ENCODE data around the gene KIF27.
"Not testable (repeated sequence)": the region's sequence is repeated elsewhere in the genome, so short reads cannot be mapped to it uniquely, and the experiment has no call there.

Gene KIF27

DNA sequence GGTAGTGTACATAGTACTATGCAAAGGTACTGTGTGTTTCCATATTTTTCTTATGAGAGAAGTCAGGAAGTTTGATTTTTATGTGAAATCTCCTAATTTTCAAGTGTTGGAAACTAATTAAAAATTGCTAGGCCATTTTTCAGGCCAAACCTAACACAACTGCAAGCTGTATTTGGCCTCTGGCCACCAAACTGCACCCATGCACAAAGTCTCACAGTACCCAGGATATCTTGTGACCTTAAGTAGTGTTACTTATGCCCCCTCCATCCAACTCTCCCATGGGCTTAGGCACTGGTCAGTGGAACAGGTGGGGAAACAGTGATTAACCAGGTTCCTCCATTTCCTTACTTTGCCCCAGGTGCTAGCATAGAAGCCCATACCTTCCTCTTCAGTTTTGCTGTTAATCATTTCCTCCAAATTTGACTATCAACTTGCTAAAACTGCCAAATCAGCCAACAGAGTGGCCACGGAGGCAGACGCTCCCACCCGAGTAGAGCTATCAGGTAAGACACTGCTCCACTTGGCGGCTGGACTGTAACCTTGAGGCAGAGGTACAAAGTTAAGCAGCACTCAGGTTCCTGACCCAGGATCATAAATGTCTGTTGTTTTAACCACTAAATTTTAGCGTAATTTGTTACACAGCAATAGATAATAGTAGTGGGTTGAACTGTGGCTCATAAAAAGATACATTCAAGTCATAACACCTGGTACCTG lies 19.5 kb upstream of the KIF27 start:
- no peaks in the 10 kb centered on the region for H3K27me3 Mint-ChIP-seq
- no peaks in the 10 kb centered on the region for H3K4me1 Mint-ChIP-seq
- H3K4me3 Mint-ChIP-seq = no peak overlapping the region
- ATAC-seq = no peak
- peaks cover 52% of the 10 kb centered on the region for H3K36me3 Mint-ChIP-seq
- no peak overlapping the region for H3K27ac Mint-ChIP-seq
- no peaks in the 10 kb centered on the region for H3K9me3 Mint-ChIP-seq

DNA sequence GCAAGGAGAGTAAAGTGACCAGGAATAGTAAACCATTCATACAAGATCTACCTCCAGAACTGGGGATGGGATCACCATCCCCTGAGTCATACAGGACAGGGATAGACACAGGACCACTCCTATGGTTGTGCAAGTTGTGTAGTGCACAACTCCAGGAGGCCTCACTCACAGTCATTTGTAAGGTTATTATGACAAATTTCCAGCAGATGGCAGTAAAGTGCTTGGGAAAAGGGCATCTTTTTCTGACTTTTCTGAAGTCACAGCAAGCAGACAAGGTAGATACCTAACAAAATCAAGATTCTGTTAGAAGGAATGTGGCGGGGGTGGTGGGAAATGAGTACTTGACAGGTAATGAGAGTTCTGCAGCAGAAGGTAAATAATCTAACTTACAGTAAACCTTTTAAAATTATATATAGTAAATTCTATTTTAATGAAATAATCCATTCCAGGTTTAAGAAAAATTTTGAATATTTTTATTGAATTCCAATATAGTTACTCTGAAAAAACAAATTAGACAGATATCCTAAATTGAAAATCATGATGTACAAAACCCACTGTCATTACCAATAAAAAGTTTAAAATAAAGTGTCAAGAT lies 16.7 kb upstream of the KIF27 start:
- Mint-ChIP-seq H3K36me3 (peaks cover 34% of the 10 kb centered on the region), H3K4me1 (no peaks in the 10 kb centered on the region), H3K4me3 (no peak overlapping the region), H3K27ac (no peak overlapping the region), H3K27me3 (no peaks in the 10 kb centered on the region), H3K9me3 (no peaks in the 10 kb centered on the region)
- ATAC-seq = no peak

DNA sequence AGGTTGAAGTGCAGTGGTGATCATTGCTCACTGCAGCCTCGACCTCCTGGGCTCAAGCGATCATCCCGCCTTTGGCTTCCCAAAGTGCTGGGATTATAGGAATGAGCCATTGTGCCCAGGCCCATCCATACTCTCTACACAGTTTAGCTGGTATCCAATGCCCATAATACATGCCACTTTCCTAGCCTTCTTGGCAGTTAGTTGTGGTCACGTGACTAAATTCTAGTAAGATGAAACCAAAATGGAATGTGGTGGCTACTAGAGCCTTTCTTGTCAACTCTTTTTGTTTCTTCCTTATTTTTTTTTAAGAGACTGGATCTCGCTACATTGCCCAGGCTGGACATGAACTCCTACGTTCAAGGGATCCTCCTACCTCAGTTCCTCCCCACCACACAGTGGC lies 15.3 kb upstream of the KIF27 start:
- ATAC-seq = no peak
- Mint-ChIP-seq H3K4me1 (peaks cover 5% of the 10 kb centered on the region), H3K27me3 (no peaks in the 10 kb centered on the region), H3K36me3 (peaks cover 20% of the 10 kb centered on the region), H3K27ac (no peak overlapping the region), H3K4me3 (no peak overlapping the region), H3K9me3 (no peaks in the 10 kb centered on the region)

DNA sequence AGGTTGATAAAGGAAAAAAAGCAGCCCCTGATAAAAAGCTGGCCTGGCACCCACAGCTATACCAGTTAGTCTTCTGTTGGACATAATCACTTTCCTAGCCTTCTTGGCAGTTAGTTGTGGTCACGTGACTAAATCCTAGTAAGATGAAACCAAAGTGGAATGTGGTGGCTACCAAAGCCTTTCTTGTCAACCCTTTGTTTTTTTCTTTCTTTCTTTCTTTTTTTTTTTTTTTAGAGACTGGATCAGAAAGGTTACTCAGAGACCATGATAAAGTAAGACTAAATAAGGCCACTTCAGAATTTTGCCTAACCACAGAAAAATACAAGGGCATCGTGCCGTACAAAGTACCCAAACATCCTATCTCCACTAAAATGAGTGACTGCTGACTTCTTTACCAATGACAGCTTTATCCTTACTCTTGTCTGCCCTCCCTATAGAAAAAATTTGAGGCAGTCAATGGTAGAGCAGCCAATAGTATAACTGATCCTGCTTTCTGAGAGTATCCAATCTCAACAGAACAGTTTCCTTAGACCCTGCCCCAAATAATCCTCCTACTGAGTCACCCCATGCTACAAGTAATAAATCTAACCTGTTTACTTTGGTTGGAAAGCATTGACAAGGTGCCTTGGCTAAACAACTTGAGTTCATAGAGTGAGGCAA lies 14.2 kb upstream of the KIF27 start:
- no peaks in the 10 kb centered on the region for H3K9me3 Mint-ChIP-seq
- no peak for ATAC-seq

DNA sequence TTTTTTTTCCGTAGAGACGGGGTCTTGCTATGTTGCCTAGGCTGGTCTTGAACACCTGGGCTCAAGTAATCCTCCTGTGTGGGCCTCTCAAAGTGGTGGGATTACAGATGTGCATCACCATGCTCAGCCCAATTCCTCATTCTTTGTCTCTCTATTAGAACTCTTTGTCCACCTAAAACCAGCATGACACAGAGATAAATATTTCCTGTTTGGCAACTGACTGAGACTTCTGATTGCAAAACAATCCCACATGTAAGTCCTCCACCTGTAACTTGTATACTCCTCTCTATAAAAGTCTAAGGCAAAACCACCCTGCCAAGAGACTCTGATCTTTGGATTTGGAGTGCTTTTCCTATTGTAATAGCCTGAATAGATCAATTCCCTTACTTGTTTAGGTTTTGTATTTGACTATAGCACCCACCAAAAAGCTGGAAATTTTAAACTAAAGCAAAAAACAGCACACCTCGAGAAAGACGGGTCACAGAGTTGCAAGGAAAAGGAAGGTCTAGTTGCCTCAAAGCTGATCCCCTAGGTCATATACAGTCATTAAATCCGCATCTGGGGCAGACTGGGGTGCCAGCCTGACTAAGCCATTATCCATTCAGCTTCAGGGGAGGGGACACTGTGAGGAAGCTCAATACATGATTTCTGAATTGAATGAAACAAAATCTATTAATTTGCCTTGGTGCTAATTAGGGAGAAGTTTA lies 13.5 kb upstream of the KIF27 start:
- Mint-ChIP-seq H3K4me3 (no peak overlapping the region), H3K9me3 (no peaks in the 10 kb centered on the region), H3K27ac (no peak overlapping the region), H3K27me3 (no peaks in the 10 kb centered on the region), H3K4me1 (peaks cover 7% of the 10 kb centered on the region), H3K36me3 (peaks cover 12% of the 10 kb centered on the region)
- no peak for ATAC-seq

More for the DNA sequence above, 14.2 kb upstream of the KIF27 start:
- peaks cover 7% of the 10 kb centered on the region for H3K4me1 Mint-ChIP-seq
- no peak overlapping the region for H3K4me3 Mint-ChIP-seq
- no peak overlapping the region for H3K27ac Mint-ChIP-seq
- peaks cover 12% of the 10 kb centered on the region for H3K36me3 Mint-ChIP-seq
- H3K27me3 Mint-ChIP-seq = no peaks in the 10 kb centered on the region

DNA sequence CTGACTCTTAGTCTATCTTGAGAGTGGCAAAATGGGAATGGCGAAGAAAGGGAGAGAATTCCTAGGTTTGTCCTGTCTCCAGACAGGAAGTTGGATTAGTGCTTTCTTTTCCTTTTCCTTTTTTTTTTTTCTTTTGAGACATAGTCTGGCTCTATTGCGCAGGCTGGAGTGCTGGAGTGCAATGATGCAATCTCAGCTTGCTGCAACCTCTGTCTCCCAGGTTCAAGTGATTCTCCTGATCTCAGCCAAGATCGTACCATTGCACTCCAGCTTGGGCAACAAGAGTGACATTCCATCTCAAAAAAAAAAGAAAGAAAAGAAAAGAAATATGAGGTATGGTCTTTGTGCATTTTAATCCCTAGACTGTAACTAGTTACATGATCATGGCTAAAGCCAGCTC lies 12.6 kb upstream of the KIF27 start:
- no peak overlapping the region for H3K4me3 Mint-ChIP-seq
- no peak for ATAC-seq

DNA sequence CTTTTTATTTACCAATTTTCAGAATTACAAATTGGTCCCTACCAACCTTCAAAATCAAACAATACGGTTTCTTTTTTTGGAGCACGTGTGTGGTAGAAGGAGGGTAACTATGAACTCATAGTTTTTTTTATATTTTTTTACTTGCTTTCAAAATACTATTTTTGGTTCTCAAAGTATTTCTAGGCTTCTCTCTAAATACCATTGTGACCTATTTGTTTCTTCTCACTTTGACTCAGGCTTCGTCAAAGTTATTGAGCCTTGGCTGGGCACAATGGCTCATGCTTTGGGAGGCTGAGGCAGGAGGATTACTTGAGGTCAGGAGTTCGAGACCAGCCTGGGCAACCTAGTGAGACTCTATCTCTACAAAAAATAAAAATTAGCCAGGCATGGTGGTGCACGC lies 11.6 kb upstream of the KIF27 start:
- ATAC-seq = no peak
- no peaks in the 10 kb centered on the region for H3K36me3 Mint-ChIP-seq
- H3K27me3 Mint-ChIP-seq = no peaks in the 10 kb centered on the region
- H3K4me1 Mint-ChIP-seq = peaks cover 7% of the 10 kb centered on the region
- H3K9me3 Mint-ChIP-seq = no peaks in the 10 kb centered on the region
- H3K27ac Mint-ChIP-seq = no peak overlapping the region
- H3K4me3 Mint-ChIP-seq = no peak overlapping the region

More for the DNA sequence above, 12.6 kb upstream of the KIF27 start:
- H3K27me3 Mint-ChIP-seq = no peaks in the 10 kb centered on the region
- H3K27ac Mint-ChIP-seq = no peak overlapping the region
- H3K36me3 Mint-ChIP-seq = peaks cover 3% of the 10 kb centered on the region
- H3K9me3 Mint-ChIP-seq = no peaks in the 10 kb centered on the region
- peaks cover 7% of the 10 kb centered on the region for H3K4me1 Mint-ChIP-seq

DNA sequence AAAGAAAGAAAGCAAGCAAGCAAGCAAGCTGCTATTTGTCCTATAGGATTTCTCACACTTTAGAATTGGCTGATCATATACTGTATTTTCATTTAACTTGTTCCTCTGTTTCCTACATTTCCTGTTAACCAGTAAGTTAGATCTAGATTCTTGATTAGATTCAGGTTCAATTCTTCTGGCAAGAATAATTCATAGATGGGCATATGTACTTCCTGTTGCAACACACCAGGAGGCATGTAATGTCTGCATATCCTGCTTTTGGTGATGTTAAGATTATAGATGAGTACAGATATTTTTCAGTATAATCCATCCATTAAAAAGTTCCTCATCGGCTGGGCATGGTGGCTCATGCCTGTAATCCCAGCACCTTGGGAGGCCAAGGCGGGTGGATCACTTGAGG lies 10.8 kb upstream of the KIF27 start:
- H3K27ac Mint-ChIP-seq = no peak overlapping the region
- ATAC-seq = no peak
- no peak overlapping the region for H3K4me3 Mint-ChIP-seq
- H3K36me3 Mint-ChIP-seq = no peaks in the 10 kb centered on the region
- H3K9me3 Mint-ChIP-seq = no peaks in the 10 kb centered on the region
- H3K27me3 Mint-ChIP-seq = no peaks in the 10 kb centered on the region
- peaks cover 7% of the 10 kb centered on the region for H3K4me1 Mint-ChIP-seq

DNA sequence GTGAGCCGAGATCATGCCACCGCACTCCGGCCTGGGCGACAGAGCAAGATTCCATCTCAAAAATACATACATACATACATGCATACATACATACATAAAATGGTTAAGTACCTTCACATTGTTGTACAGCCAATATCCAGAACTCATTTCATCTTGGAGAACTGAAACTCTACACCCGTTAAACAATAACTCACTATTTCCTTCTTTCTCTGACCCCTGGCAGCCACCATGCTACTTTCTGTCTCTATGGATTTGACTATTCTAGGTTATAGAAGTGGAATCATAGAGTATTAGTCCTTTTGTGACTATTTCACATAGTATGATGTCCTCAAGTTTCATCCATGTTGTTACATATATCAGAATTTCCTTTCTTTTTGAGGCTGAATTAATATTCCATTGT lies 9.6 kb upstream of the KIF27 start:
- Mint-ChIP-seq H3K27ac (no peak overlapping the region), H3K4me3 (no peak overlapping the region), H3K27me3 (no peaks in the 10 kb centered on the region), H3K4me1 (peaks cover 7% of the 10 kb centered on the region), H3K36me3 (no peaks in the 10 kb centered on the region), H3K9me3 (no peaks in the 10 kb centered on the region)
- no peak for ATAC-seq

DNA sequence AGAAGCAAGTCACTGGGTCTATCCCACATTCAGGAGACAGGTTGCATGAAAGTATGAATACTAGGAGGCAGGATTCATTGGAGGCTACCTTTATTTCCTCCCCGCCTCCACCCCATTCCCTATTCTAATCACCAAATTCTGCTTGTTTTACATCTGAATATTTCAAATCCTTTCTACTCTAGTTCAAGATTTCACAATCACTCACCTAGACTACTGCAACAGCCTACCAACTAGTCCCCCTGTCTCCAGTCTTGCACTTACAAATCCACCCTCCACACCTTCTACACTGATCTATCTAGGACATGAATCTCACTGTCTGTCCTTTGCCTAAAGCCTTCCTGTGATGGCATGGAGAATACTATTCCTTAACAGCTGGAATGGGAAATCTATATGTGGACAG lies 6.4 kb upstream of the KIF27 start:
- Mint-ChIP-seq H3K4me1 (peaks cover 7% of the 10 kb centered on the region), H3K9me3 (no peaks in the 10 kb centered on the region), H3K27ac (no peak overlapping the region), H3K4me3 (no peak overlapping the region), H3K27me3 (no peaks in the 10 kb centered on the region), H3K36me3 (no peaks in the 10 kb centered on the region)
- ATAC-seq = no peak

DNA sequence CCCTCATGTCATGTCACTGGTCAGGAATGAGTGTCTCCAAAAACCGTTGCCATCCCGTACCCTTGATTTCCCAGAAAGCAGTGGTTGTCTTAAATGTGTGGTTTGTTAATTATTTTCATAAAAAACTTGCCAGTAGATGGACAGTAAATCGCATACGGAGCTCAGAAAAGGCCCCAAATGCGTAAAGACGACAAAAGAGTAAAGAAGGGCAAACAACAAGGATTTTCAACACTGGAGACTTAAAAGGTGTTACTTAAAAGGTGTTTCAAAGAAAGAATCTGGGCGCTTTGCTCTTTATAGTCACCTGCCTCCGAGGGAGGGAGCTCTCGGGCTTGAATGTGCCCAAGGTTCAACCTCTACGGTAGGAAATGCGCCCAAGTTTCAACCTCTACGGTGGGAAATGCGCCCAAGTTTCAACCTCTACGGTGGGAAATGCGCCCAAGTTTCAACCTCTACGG lies 734 bp downstream of the KIF27 start:
- H3K4me3 Mint-ChIP-seq = peak overlapping the region; percentile 82
- H3K4me1 Mint-ChIP-seq = peaks cover 18% of the 10 kb centered on the region
- no peaks in the 10 kb centered on the region for H3K27me3 Mint-ChIP-seq
- no peaks in the 10 kb centered on the region for H3K36me3 Mint-ChIP-seq
- peak overlapping the region; percentile 91 for H3K27ac Mint-ChIP-seq
- H3K9me3 Mint-ChIP-seq = no peaks in the 10 kb centered on the region
- peak; percentile 48 for ATAC-seq

DNA sequence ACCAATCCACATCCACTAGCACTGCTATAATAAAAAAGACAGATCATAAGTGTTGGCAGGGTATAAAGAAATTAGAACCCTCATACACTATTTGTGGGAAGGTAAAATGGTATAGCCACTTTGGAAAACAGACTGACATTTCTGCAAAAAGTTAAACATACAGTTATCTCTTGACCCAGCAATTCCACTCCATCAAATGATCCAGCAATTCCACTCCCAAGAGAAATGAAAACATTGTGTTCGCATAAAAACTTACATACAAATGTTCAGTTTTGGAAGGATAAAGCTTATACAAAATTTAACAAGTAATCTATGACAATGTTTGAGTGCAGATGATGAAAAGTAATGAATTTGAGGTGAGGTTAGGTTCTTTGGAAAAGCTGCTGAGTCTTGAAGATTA lies 2.1 kb downstream of the KIF27 start:
- ATAC-seq = no peak
- Mint-ChIP-seq H3K9me3 (no peaks in the 10 kb centered on the region), H3K4me1 (peaks cover 18% of the 10 kb centered on the region), H3K36me3 (no peaks in the 10 kb centered on the region), H3K27me3 (no peaks in the 10 kb centered on the region), H3K27ac (no peak overlapping the region), H3K4me3 (no peak overlapping the region)

DNA sequence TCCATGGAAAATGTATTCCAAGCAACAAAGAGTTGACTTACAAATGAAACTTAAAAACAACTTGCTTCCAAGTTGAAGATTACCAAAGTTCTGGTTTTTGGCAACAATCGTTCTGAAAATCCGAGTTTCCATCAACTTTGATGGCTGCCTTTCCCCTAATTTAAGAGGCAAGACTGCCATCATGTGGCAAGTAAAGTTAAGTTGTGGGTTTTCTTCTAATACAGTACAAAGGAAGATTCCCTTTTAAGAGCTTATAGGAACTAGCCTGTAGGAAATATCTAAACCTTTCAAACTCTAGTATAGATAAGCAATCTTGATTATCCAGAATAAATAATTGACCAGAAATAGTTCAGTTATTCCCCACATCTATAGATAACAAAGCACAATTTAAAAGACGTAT lies 9.0 kb downstream of the KIF27 start:
- ATAC-seq, H3K9me3 Mint-ChIP-seq, H3K4me3 Mint-ChIP-seq, H3K27me3 Mint-ChIP-seq, H3K4me1 Mint-ChIP-seq, H3K27ac Mint-ChIP-seq, H3K36me3 Mint-ChIP-seq: not testable (repeated sequence)

DNA sequence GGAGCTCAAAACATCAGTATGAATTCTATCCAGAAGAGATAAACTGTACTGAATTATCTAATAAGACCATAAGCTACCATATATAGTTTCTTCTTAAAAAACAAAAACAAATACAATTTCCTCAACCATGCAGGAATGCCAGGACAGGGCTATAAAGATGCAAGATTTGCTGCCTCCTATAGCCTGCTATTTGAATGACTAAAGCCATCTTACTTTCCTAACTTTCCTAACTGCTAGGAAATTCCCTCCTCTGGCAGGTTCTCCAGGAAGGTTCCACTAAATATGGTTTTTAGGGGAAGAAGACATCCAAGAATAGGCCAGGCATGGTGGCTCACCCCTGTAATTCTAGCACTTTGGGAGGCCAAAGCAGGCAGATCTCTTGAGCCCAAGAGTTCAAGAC lies 15.1 kb downstream of the KIF27 start:
- no peak for ATAC-seq
- no peak overlapping the region for H3K4me3 Mint-ChIP-seq
- H3K36me3 Mint-ChIP-seq = no peaks in the 10 kb centered on the region

DNA sequence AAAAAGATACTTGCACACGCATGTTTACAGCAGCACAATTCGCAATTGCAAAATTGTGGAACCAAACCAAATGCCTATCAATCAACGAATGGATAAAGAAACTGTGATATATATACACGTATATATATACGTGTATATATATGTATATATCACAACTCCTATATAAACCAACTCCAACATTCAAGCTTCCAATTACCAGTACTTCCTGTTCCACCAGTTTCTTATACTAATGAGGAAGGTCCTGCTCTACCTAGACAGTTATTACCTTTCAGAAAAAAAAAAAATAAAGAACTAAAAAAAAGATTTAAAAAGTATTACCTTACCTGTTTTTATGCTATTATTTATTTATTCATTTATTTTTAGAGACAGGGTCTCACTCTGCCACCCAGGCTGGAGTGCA lies 20.6 kb downstream of the KIF27 start:
- H3K36me3 Mint-ChIP-seq, H3K4me3 Mint-ChIP-seq, H3K27ac Mint-ChIP-seq, ATAC-seq, H3K27me3 Mint-ChIP-seq, H3K9me3 Mint-ChIP-seq, H3K4me1 Mint-ChIP-seq: not testable (repeated sequence)

More for the DNA sequence above, 15.1 kb downstream of the KIF27 start:
- Mint-ChIP-seq H3K4me1 (no peaks in the 10 kb centered on the region), H3K27me3 (no peaks in the 10 kb centered on the region), H3K9me3 (no peaks in the 10 kb centered on the region), H3K27ac (no peak overlapping the region)
